B cell (primary cell): ENCODE data around the gene UNCX. TPM values are rescaled to one million over a fixed set of nuclear protein-coding genes. Genes with fewer than 3 reads are reported as not detected.

Experiments used
- ATAC-seq: fragments of 200-7000 bp; cut with Tn5 transposase; one replicate; pipeline ENCODE4 v1.10.0; 2021; ENCODE audit warnings: low read depth, mild to moderate bottlenecking, moderate number of reproducible peaks, moderate library complexity
- CTCF ChIA-PET: fragments of 350-600 bp; sonication (Branson Sonifier 250); formaldehyde crosslinking; loops from one replicate; lab custom pipeline; 2021; ENCODE audit warnings: antibody characterized with exemption, inconsistent platforms; lab: Charles Lee
- POLR2A ChIA-PET: fragments of 350-600 bp; sonication (Branson Sonifier 250); formaldehyde crosslinking; loops from one replicate; lab custom pipeline; 2021; ENCODE audit warnings: antibody characterized with exemption; lab: Charles Lee
- DNase-seq: peaks from one replicate; pipeline ENCODE4 v3.0.0; 2013
- H2AFZ ChIP-seq: 2 replicates; pipeline ENCODE4 v1.6.1; 2012; ENCODE audit warnings: mild to moderate bottlenecking, low read depth, low read length; ENCODE audit not compliant: insufficient read depth, poor library complexity, severe bottlenecking
- H3K27ac ChIP-seq, 2 donors: 1 replicate in 1 of 2; 2 replicates in 1 of 2; pipeline ENCODE4 v1.5.1; 2012 to 2013; ENCODE audit warnings: low read length in 2 of 2, mild to moderate bottlenecking in 2 of 2, moderate library complexity in 1 of 2
- H3K27me3 ChIP-seq, 4 experiments: fragments of 200-600 bp in 1 of 4; sonication (generic) in 1 of 4; replicated peaks in 1 of 4; 1 replicate in 2 of 4; 2 replicates in 2 of 4; pipeline versions ENCODE4 v1.6.1 to v1.7.0; 2013 to 2016; ENCODE audit warnings: low read length in 3 of 4, mild to moderate bottlenecking in 2 of 4, mixed read lengths in 1 of 4, moderate library complexity in 1 of 4; ENCODE audit not compliant: insufficient read depth in 4 of 4, control insufficient read depth in 3 of 4; ENCODE audit errors: control extremely low read depth in 1 of 4
- H3K36me3 ChIP-seq, 2 experiments: replicated peaks in 1 of 2; 1 replicate in 1 of 2; 2 replicates in 1 of 2; pipeline versions ENCODE4 v1.6.1 to v1.7.1; 2013; ENCODE audit warnings: low read length in 1 of 2; ENCODE audit not compliant: insufficient read depth in 2 of 2, control insufficient read depth in 1 of 2; ENCODE audit errors: control extremely low read depth in 1 of 2, extremely low read depth in 1 of 2
- H3K4me1 ChIP-seq, 2 donors: fragments of 200-600 bp in 1 of 2; sonication (generic) in 1 of 2; 1 replicate in 1 of 2; 2 replicates in 1 of 2; pipeline versions ENCODE4 v1.5.1 to v1.6.1; 2013 to 2017; ENCODE audit warnings: low read length in 2 of 2; ENCODE audit not compliant: control insufficient read depth in 2 of 2, insufficient read depth in 2 of 2
- H3K4me2 ChIP-seq: replicated peaks from 2 replicates; pipeline ENCODE3; 2012; ENCODE audit warnings: mild to moderate bottlenecking, low read depth, low read length; ENCODE audit not compliant: poor library complexity, severe bottlenecking
- H3K4me3 ChIP-seq, 5 experiments: fragments of 200-600 bp in 1 of 5; sonication (generic) in 1 of 5; 1 replicate in 3 of 5; 2 replicates in 2 of 5; pipeline versions ENCODE4 v1.5.1 to v1.7.0; 2011 to 2016; ENCODE audit warnings: low read length in 4 of 5, mild to moderate bottlenecking in 4 of 5, low read depth in 2 of 5, control low read depth in 1 of 5, moderate library complexity in 1 of 5; ENCODE audit not compliant: insufficient read depth in 1 of 5; ENCODE audit errors: control extremely low read depth in 1 of 5, extremely low read depth in 1 of 5
- H3K79me2 ChIP-seq: fragments of 200-600 bp; sonication (generic); one replicate; pipeline ENCODE4 v1.6.0; 2016; ENCODE audit warnings: low read length; ENCODE audit not compliant: control insufficient read depth, insufficient read depth
- H3K9ac ChIP-seq: fragments of 200-600 bp; sonication (generic); 2 replicates; pipeline ENCODE4 v1.6.1; 2017; ENCODE audit warnings: mild to moderate bottlenecking, low read length, moderate library complexity
- H3K9me3 ChIP-seq, 3 donors: one replicate each; pipeline versions ENCODE4 v1.6.1 to v1.7.1; 2013; ENCODE audit warnings: low read length in 2 of 3; ENCODE audit not compliant: control insufficient read depth in 2 of 3, insufficient read depth in 1 of 3; ENCODE audit errors: control extremely low read depth in 1 of 3
- H4K20me1 ChIP-seq: 2 replicates; pipeline ENCODE4 v1.6.0; 2012; ENCODE audit warnings: mild to moderate bottlenecking, low read length; ENCODE audit not compliant: insufficient read depth, control insufficient read depth, poor library complexity, severe bottlenecking
- H3K27ac Mint-ChIP-seq: one replicate; pipeline ENCODE4 v1.8.0; 2021; ENCODE audit warnings: mixed read lengths
- H3K27me3 Mint-ChIP-seq: one replicate; pipeline ENCODE4 v1.8.0; 2021; ENCODE audit warnings: mixed read lengths
- H3K4me1 Mint-ChIP-seq: one replicate; pipeline ENCODE4 v1.8.0; 2021; ENCODE audit warnings: mixed read lengths
- H3K4me3 Mint-ChIP-seq: one replicate; pipeline ENCODE4 v1.8.0; 2021; ENCODE audit warnings: mixed read lengths
- H3K9me3 Mint-ChIP-seq: one replicate; pipeline ENCODE4 v1.8.0; 2022; ENCODE audit warnings: mixed read lengths; ENCODE audit not compliant: insufficient read depth
- CTCF ChIP-seq: fragments of 200-600 bp; IDR thresholded peaks from one replicate; pipeline ENCODE4 v1.8.0; 2022; ENCODE audit warnings: antibody characterized with exemption, mild to moderate bottlenecking
- EZH2 ChIP-seq: IDR thresholded peaks from 2 replicates; pipeline ENCODE4 v1.6.1; 2012; ENCODE audit warnings: borderline replicate concordance, low read depth, mild to moderate bottlenecking, moderate library complexity, low read length; ENCODE audit not compliant: insufficient read depth, poor library complexity, severe bottlenecking
- WGBS: methylation state at CpG from one replicate; pipeline ENCODE4 v1.1.5; 2013; ENCODE audit warnings: missing lambda C conversion rate; ENCODE audit not compliant: insufficient coverage; 5-methylcytosine and 5-hydroxymethylcytosine counted together
- intact Hi-C: fragments of 100-400 bp; cut with micrococcal nuclease; formaldehyde crosslinking; loops from one replicate; pipeline ENCODE4 v1.10.0; 2022
- polyA plus RNA-seq: library from polyadenylated mRNA; depleted of rRNA; stranded (reverse); fragments of >200 nt; gene quantifications from 2 replicates; pipeline ENCODE4 v1.2.3, GENCODE V29; 2012
- total RNA-seq, 2 donors: library from RNA; stranded (reverse); fragments of 120-200 nt in 1 of 2; gene quantifications; 1 replicate in 1 of 2; 2 replicates in 1 of 2; pipeline versions ENCODE4 v1.2.3 to v1.2.4, GENCODE V29; 2013 to 2022

The UNCX gene
- total and polyA plus RNA-seq, 2 donors (not counting 1 experiment from before 2014, with no cell fraction given) = not detected

GRCh38 chr7:1275451-1276381, 43.0 kb downstream of the UNCX start:
- no peaks in the 10 kb centered on the region for H3K79me2 ChIP-seq
- Mint-ChIP-seq H3K27ac (no peak overlapping the region), H3K9me3 (peaks cover 7% of the 10 kb centered on the region), H3K4me3 (no peak overlapping the region), H3K4me1 (no peaks in the 10 kb centered on the region), H3K27me3 (no peaks in the 10 kb centered on the region)
- H3K4me2 ChIP-seq = no peak overlapping the region
- DNase-seq (no peak), ATAC-seq (no peak)
- H2AFZ ChIP-seq = no peak overlapping the region
- H3K4me3 ChIP-seq = no peak overlapping the region
- H3K9ac ChIP-seq = no peak overlapping the region
- H3K27me3 ChIP-seq = peaks cover 0 to 6% (median 0%) of the 10 kb centered on the region in 4 experiments
- H3K9me3 ChIP-seq = peaks cover 0 to 44% (median 3%) of the 10 kb centered on the region in 3 donors
- no peak overlapping the region for H3K27ac ChIP-seq
- H3K4me1 ChIP-seq = no peaks in the 10 kb centered on the region
- no peaks in the 10 kb centered on the region for H3K36me3 ChIP-seq
- H4K20me1 ChIP-seq = no peaks in the 10 kb centered on the region
- no peak for TF ChIP-seq EZH2
- TF ChIP-seq CTCF = no peak
- ChIA-PET CTCF (no interaction called here), POLR2A (no interaction called here)
- 88% methylated on average over 54 of the region's 61 CpGs for WGBS
- intact Hi-C loops = no loop called here

GRCh38 chr7:1276626-1277175, 44.0 kb downstream of the UNCX start:
- H3K4me2 ChIP-seq = no peak overlapping the region
- no peaks in the 10 kb centered on the region for H3K4me1 ChIP-seq
- peaks cover 0 to 6% (median 0%) of the 10 kb centered on the region in 4 experiments for H3K27me3 ChIP-seq
- no peaks in the 10 kb centered on the region for H4K20me1 ChIP-seq
- no peak overlapping the region for H3K27ac ChIP-seq
- Mint-ChIP-seq H3K4me3 (no peak overlapping the region), H3K4me1 (no peaks in the 10 kb centered on the region), H3K27ac (no peak overlapping the region), H3K27me3 (no peaks in the 10 kb centered on the region), H3K9me3 (peaks cover 7% of the 10 kb centered on the region)
- no peak overlapping the region for H3K9ac ChIP-seq
- DNase-seq = no peak
- H2AFZ ChIP-seq = no peak overlapping the region
- H3K9me3 ChIP-seq = peaks cover 0 to 44% (median 3%) of the 10 kb centered on the region in 3 donors
- no peak for ATAC-seq
- POLR2A ChIA-PET = no interaction called here
- no peak for TF ChIP-seq CTCF
- TF ChIP-seq EZH2 = no peak
- intact Hi-C loops = no loop called here
- H3K79me2 ChIP-seq = no peaks in the 10 kb centered on the region
- no peaks in the 10 kb centered on the region for H3K36me3 ChIP-seq
- CTCF ChIA-PET = no interaction called here
- 93% methylated on average over 10 of the region's 10 CpGs for WGBS
- no peak overlapping the region for H3K4me3 ChIP-seq
